Activated T-helper 17 cell treated with anti-CD3 and anti-CD28 coated beads, Interleukin-2, amount 50 U/mL, for 72 hours (primary cell): ENCODE results near the gene RIMS3. TPM values are rescaled to one million over a fixed set of nuclear protein-coding genes. Genes with fewer than 3 reads are reported as not detected.
A peak's percentile ranks its signal among the peaks of the same experiment; 100 is the strongest.

Experiments
- ATAC-seq: fragments of 150-1000 bp; cut with Tn5 transposase; replicated peaks from 2 replicates; pipeline ENCODE4 v1.10.0; 2021; ENCODE audit warnings: mild to moderate bottlenecking, moderate library complexity
- H3K27ac Mint-ChIP-seq: one replicate; pipeline ENCODE4 v1.8.0; 2022; ENCODE audit warnings: mixed read lengths
- H3K27me3 Mint-ChIP-seq: one replicate; pipeline ENCODE4 v1.8.0; 2022; ENCODE audit warnings: mixed read lengths
- H3K36me3 Mint-ChIP-seq: one replicate; pipeline ENCODE4 v1.8.0; 2022; ENCODE audit warnings: low read depth, mild to moderate bottlenecking, mixed read lengths
- H3K4me1 Mint-ChIP-seq: one replicate; pipeline ENCODE4 v1.8.0; 2022; ENCODE audit warnings: mixed read lengths
- H3K4me3 Mint-ChIP-seq: one replicate; pipeline ENCODE4 v1.8.0; 2022; ENCODE audit warnings: mild to moderate bottlenecking, mixed read lengths
- H3K9me3 Mint-ChIP-seq: one replicate; pipeline ENCODE4 v1.8.0; 2022; ENCODE audit warnings: mixed read lengths
- total RNA-seq, 2 donors: library from RNA; stranded (reverse); gene quantifications; one replicate each; pipeline ENCODE4 v1.2.3, GENCODE V29; 2022

RIMS3 gene
- total RNA-seq, 2 donors from 2014 or later: 3.0 to 4.2 TPM

- Mint-ChIP-seq H3K4me1 (peaks cover 10% of the 10 kb centered on the region), H3K27me3 (peaks cover 3% of the 10 kb centered on the region)
These were observed 14.2 kb downstream of the RIMS3 start for GRCh38 chr1:40651138-40651857.

GRCh38 chr1:40650075-40650474, 15.4 kb downstream of the RIMS3 start:
- no peak for ATAC-seq
- H3K27me3 Mint-ChIP-seq: peaks cover 3% of the 10 kb centered on the region
- no peak overlapping the region for H3K4me3 Mint-ChIP-seq
- no peaks in the 10 kb centered on the region for H3K9me3 Mint-ChIP-seq
- H3K36me3 Mint-ChIP-seq: no peaks in the 10 kb centered on the region
- H3K4me1 Mint-ChIP-seq: peaks cover 10% of the 10 kb centered on the region
- no peak overlapping the region for H3K27ac Mint-ChIP-seq

More at GRCh38 chr1:40651138-40651857, 14.2 kb downstream of the RIMS3 start:
- no peaks in the 10 kb centered on the region for H3K9me3 Mint-ChIP-seq
- no peak overlapping the region for H3K27ac Mint-ChIP-seq
- H3K36me3 Mint-ChIP-seq: no peaks in the 10 kb centered on the region
- no peak for ATAC-seq
- H3K4me3 Mint-ChIP-seq: no peak overlapping the region

- H3K27me3 Mint-ChIP-seq: peaks cover 1% of the 10 kb centered on the region
- no peaks in the 10 kb centered on the region for H3K36me3 Mint-ChIP-seq
- H3K9me3 Mint-ChIP-seq: no peaks in the 10 kb centered on the region
- H3K4me3 Mint-ChIP-seq: no peak overlapping the region
- ATAC-seq: no peak
- no peak overlapping the region for H3K27ac Mint-ChIP-seq
- peaks cover 8% of the 10 kb centered on the region for H3K4me1 Mint-ChIP-seq
These were observed 15.9 kb downstream of the RIMS3 start for GRCh38 chr1:40649592-40649930.

- Mint-ChIP-seq H3K27ac (no peak overlapping the region), H3K27me3 (no peaks in the 10 kb centered on the region), H3K9me3 (no peaks in the 10 kb centered on the region), H3K4me3 (no peak overlapping the region), H3K36me3 (no peaks in the 10 kb centered on the region), H3K4me1 (peaks cover 5% of the 10 kb centered on the region)
- no peak for ATAC-seq
These were observed 16.4 kb downstream of the RIMS3 start for GRCh38 chr1:40648928-40649591.

GRCh38 chr1:40648200-40648599, 17.3 kb downstream of the RIMS3 start:
- Mint-ChIP-seq H3K27me3 (no peaks in the 10 kb centered on the region), H3K9me3 (no peaks in the 10 kb centered on the region), H3K27ac (no peak overlapping the region), H3K4me1 (peaks cover 5% of the 10 kb centered on the region), H3K4me3 (no peak overlapping the region), H3K36me3 (no peaks in the 10 kb centered on the region)
- ATAC-seq: no peak

GRCh38 chr1:40646315-40646714, 19.2 kb downstream of the RIMS3 start:
- Mint-ChIP-seq H3K4me3 (no peak overlapping the region), H3K27ac (no peak overlapping the region), H3K27me3 (no peaks in the 10 kb centered on the region), H3K36me3 (no peaks in the 10 kb centered on the region), H3K4me1 (peaks cover 5% of the 10 kb centered on the region), H3K9me3 (no peaks in the 10 kb centered on the region)
- no peak for ATAC-seq

GRCh38 chr1:40645118-40645680, 20.3 kb downstream of the RIMS3 start:
- no peaks in the 10 kb centered on the region for H3K9me3 Mint-ChIP-seq
- H3K4me3 Mint-ChIP-seq: no peak overlapping the region
- H3K27ac Mint-ChIP-seq: no peak overlapping the region

GRCh38 chr1:40641601-40642242, 23.8 kb downstream of the RIMS3 start:
- H3K4me3 Mint-ChIP-seq: no peak overlapping the region
- no peak for ATAC-seq
- no peak overlapping the region for H3K27ac Mint-ChIP-seq
- H3K9me3 Mint-ChIP-seq: no peaks in the 10 kb centered on the region
- no peaks in the 10 kb centered on the region for H3K27me3 Mint-ChIP-seq
- H3K36me3 Mint-ChIP-seq: no peaks in the 10 kb centered on the region
- no peaks in the 10 kb centered on the region for H3K4me1 Mint-ChIP-seq

More at GRCh38 chr1:40645118-40645680, 20.3 kb downstream of the RIMS3 start:
- no peaks in the 10 kb centered on the region for H3K36me3 Mint-ChIP-seq
- no peaks in the 10 kb centered on the region for H3K27me3 Mint-ChIP-seq
- peaks cover 5% of the 10 kb centered on the region for H3K4me1 Mint-ChIP-seq
- no peak for ATAC-seq

GRCh38 chr1:40640314-40641076, 25.0 kb downstream of the RIMS3 start:
- Mint-ChIP-seq H3K9me3 (no peaks in the 10 kb centered on the region), H3K27me3 (no peaks in the 10 kb centered on the region), H3K27ac (peak overlapping the region; percentile 6), H3K4me1 (peaks cover under 1% of the 10 kb centered on the region), H3K36me3 (no peaks in the 10 kb centered on the region), H3K4me3 (no peak overlapping the region)
- ATAC-seq: no peak

- Mint-ChIP-seq H3K4me1 (peaks cover 7% of the 10 kb centered on the region), H3K4me3 (no peak overlapping the region), H3K27me3 (no peaks in the 10 kb centered on the region), H3K27ac (peak overlapping the region; percentile 23), H3K36me3 (no peaks in the 10 kb centered on the region), H3K9me3 (no peaks in the 10 kb centered on the region)
- ATAC-seq: no peak
These were observed 27.1 kb downstream of the RIMS3 start for GRCh38 chr1:40638097-40639036.

- ATAC-seq: no peak
- Mint-ChIP-seq H3K9me3 (no peaks in the 10 kb centered on the region), H3K36me3 (no peaks in the 10 kb centered on the region), H3K4me1 (peaks cover 7% of the 10 kb centered on the region), H3K27ac (peak overlapping the region; percentile 23), H3K4me3 (no peak overlapping the region), H3K27me3 (no peaks in the 10 kb centered on the region)
These were observed 27.9 kb downstream of the RIMS3 start for GRCh38 chr1:40637470-40638007.

- Mint-ChIP-seq H3K27ac (no peak overlapping the region), H3K36me3 (no peaks in the 10 kb centered on the region), H3K27me3 (no peaks in the 10 kb centered on the region), H3K9me3 (no peaks in the 10 kb centered on the region), H3K4me1 (peaks cover 7% of the 10 kb centered on the region), H3K4me3 (no peak overlapping the region)
- no peak for ATAC-seq
These were observed 28.7 kb downstream of the RIMS3 start for GRCh38 chr1:40636777-40637176.

GRCh38 chr1:40635763-40636500, 29.6 kb downstream of the RIMS3 start:
- no peaks in the 10 kb centered on the region for H3K27me3 Mint-ChIP-seq
- no peak overlapping the region for H3K4me3 Mint-ChIP-seq
- peak overlapping the region; percentile 57 for H3K27ac Mint-ChIP-seq
- no peak for ATAC-seq
- H3K36me3 Mint-ChIP-seq: no peaks in the 10 kb centered on the region
- no peaks in the 10 kb centered on the region for H3K9me3 Mint-ChIP-seq
- H3K4me1 Mint-ChIP-seq: peaks cover 7% of the 10 kb centered on the region
